K562 (cell line): Measurements from ENCODE around the gene RARRES2. TPM values are rescaled to one million over a fixed set of nuclear protein-coding genes. Genes with fewer than 3 reads are reported as not detected.
A peak's percentile ranks its signal among the peaks of the same experiment; 100 is the strongest.

ENCODE experiments used
- ARNT ChIP-seq, 2 experiments: fragments of 450-650 bp; IDR thresholded peaks; 2 replicates each; pipeline ENCODE4 v1.6.1; 2016; ENCODE audit warnings: mild to moderate bottlenecking in 1 of 2
- BCOR ChIP-seq: fragments of 450-650 bp; IDR thresholded peaks from 2 replicates; pipeline ENCODE4 v1.6.1; 2016
- HNRNPK ChIP-seq: fragments of 200-400 bp; formaldehyde crosslinking; IDR thresholded peaks from one replicate; pipeline ENCODE4 v1.6.1; 2018; ENCODE audit warnings: mild to moderate bottlenecking, low read depth, low read length; ENCODE audit not compliant: poor library complexity, severe bottlenecking
- KDM4B ChIP-seq, 2 experiments: fragments of 450-650 bp in 1 of 2; sonication (generic) in 1 of 2; IDR thresholded peaks; 2 replicates each; pipeline ENCODE4 v1.6.1; 2016 to 2017; ENCODE audit warnings: borderline replicate concordance in 2 of 2, antibody characterized with exemption in 1 of 2, low read depth in 1 of 2, mild to moderate bottlenecking in 1 of 2
- MAFK ChIP-seq: IDR thresholded peaks from 2 replicates; pipeline ENCODE4 v1.6.1; 2011; ENCODE audit warnings: low read length, improper control_type of control experiment
- MIER1 ChIP-seq: fragments of 450-650 bp; IDR thresholded peaks from 2 replicates; pipeline ENCODE4 v1.6.1; 2016; ENCODE audit warnings: antibody characterized with exemption, mild to moderate bottlenecking, low read depth
- PHF21A ChIP-seq: fragments of 450-650 bp; IDR thresholded peaks from 2 replicates; pipeline ENCODE4 v1.6.1; 2017; ENCODE audit warnings: low read depth, borderline replicate concordance
- RBM25 ChIP-seq: fragments of 200-400 bp; formaldehyde crosslinking; IDR thresholded peaks from 2 replicates; pipeline ENCODE4 v1.6.1; 2018; ENCODE audit warnings: low read length, low read depth, moderate library complexity; ENCODE audit not compliant: severe bottlenecking
- TAF1 ChIP-seq: IDR thresholded peaks from 2 replicates; pipeline ENCODE4 v1.6.1; 2011; ENCODE audit warnings: mild to moderate bottlenecking, low read length, moderate library complexity; ENCODE audit not compliant: insufficient read depth, control insufficient read depth, severe bottlenecking; ENCODE audit errors: extremely low read depth
- TARDBP ChIP-seq: fragments of 450-650 bp; IDR thresholded peaks from 2 replicates; pipeline ENCODE4 v1.6.1; 2016
- TSC22D4 ChIP-seq: fragments of 450-650 bp; IDR thresholded peaks from 2 replicates; pipeline ENCODE4 v1.6.1; 2016; ENCODE audit warnings: missing genetic modification characterization, missing biosample characterization, control low read depth
- ZBTB1 ChIP-seq: sonication (generic); formaldehyde crosslinking; IDR thresholded peaks from 2 replicates; pipeline ENCODE4 v1.8.1; 2023; ENCODE audit warnings: missing genetic modification reagents, low read depth, mild to moderate bottlenecking, borderline replicate concordance
- ZNF140 ChIP-seq: fragments of 250-450 bp; sonication (Bioruptor Pico); IDR thresholded peaks from 2 replicates; pipeline ENCODE4 v1.8.0; 2021; ENCODE audit warnings: moderate library complexity, mild to moderate bottlenecking, inconsistent platforms
- polyA plus RNA-seq, 8 experiments: library from polyadenylated mRNA; depleted of rRNA in 4 of 8; stranded (reverse) in 5 of 8; unstranded in 3 of 8; fragments of >200 nt; fragmentation: Nextera tagmentation in 2 of 8; fragmentation: Illumina TruSeq in 1 of 8; extraction: Ambion mirVana in 2 of 8; extraction: Trizol in 1 of 8; gene quantifications; 2 replicates each; pipeline versions ENCODE4 v1.2.1 to v1.2.3, GENCODE V29; 2011 to 2014; ENCODE audit warnings: inconsistent platforms in 1 of 8, missing spikeins in 1 of 8
- total RNA-seq, 7 experiments: library from RNA; depleted of rRNA in 6 of 7; stranded (reverse); fragments of >200 nt in 6 of 7; fragmentation: Illumina TruSeq in 2 of 7; extraction: Trizol in 2 of 7; gene quantifications; 2 replicates each; pipeline versions ENCODE4 v1.2.1 to v1.2.3, GENCODE V29; 2011 to 2021; ENCODE audit warnings: low replicate concordance in 1 of 7
- TF ChIP-seq, protein P1 (sequence below): sonication (generic); formaldehyde crosslinking; IDR thresholded peaks from 2 replicates; pipeline ENCODE4 v1.8.0; 2022; ENCODE audit warnings: missing genetic modification reagents, mild to moderate bottlenecking, moderate library complexity, borderline replicate concordance
- TF ChIP-seq, protein P2 (sequence below): fragments of 250-450 bp; sonication (Bioruptor Pico); IDR thresholded peaks from 2 replicates; pipeline ENCODE4 v1.8.0; 2022; ENCODE audit warnings: moderate library complexity, mild to moderate bottlenecking, inconsistent platforms
- TF ChIP-seq, protein P3 (sequence below): sonication (generic); IDR thresholded peaks from 2 replicates; pipeline ENCODE4 v1.6.1; 2016
- TF ChIP-seq, protein P4 (sequence below): IDR thresholded peaks from 2 replicates; pipeline ENCODE4 v1.6.1; 2011; ENCODE audit warnings: borderline replicate concordance, low read depth, mild to moderate bottlenecking, moderate library complexity, low read length; ENCODE audit not compliant: insufficient read depth, poor library complexity, severe bottlenecking
- TF ChIP-seq, protein P5 (sequence below): fragments of 450-650 bp; IDR thresholded peaks from 2 replicates; pipeline ENCODE4 v1.7.1; 2018; ENCODE audit warnings: mild to moderate bottlenecking, low read depth; ENCODE audit not compliant: partially characterized antibody
- TF ChIP-seq, protein P6 (sequence below), 2 experiments: fragments of 450-650 bp in 1 of 2; sonication (generic) in 1 of 2; formaldehyde crosslinking; conservative IDR thresholded peaks; 2 replicates each; pipeline versions ENCODE4 v1.4.0 to v1.8.1; 2020 to 2022; ENCODE audit warnings: mild to moderate bottlenecking in 1 of 2, missing genetic modification reagents in 1 of 2

RARRES2 gene
- total and polyA plus RNA-seq, 9 of the 15 experiments (the other 6 are each of a cell fraction or from before 2014, with no cell fraction given), result 0.11 to 1.7 (median 0.23) TPM; not detected in 6

DNA sequence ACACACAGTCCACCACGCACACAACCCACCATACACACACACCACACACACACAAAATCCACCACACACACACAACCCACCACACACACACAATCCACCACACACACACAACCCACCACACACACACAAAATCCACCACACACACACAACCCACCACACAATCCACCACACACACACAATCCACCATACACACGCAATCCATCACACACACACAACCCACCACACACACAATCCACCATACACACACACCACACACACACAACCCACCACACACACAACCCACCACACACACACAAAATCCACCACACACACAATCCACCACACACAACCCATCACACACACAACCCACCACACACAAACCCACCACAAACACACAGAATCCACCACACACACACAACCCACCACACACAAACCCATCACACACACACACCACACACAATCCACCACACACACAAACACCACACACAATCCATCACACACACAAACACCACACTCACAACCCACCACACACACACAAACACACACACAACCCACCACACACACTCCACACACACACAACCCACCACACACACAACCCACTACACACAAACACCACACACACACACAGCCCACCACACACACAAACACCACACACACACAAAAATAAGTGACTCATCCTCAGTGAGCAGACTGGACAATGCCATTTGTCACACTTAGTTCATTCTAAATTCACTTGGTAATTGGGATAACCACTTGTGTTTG lies 18.4 kb upstream of the RARRES2 start (continued):
- TF ChIP-seq, protein P1, sequence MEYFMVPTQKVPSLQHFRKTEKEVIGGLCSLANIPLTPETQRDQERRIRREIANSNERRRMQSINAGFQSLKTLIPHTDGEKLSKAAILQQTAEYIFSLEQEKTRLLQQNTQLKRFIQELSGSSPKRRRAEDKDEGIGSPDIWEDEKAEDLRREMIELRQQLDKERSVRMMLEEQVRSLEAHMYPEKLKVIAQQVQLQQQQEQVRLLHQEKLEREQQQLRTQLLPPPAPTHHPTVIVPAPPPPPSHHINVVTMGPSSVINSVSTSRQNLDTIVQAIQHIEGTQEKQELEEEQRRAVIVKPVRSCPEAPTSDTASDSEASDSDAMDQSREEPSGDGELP, result no peak
- TF ChIP-seq TARDBP, result no peak
- no peak for TF ChIP-seq ZNF140 (CRISPR knock-in tag)
- TF ChIP-seq, protein P2, sequence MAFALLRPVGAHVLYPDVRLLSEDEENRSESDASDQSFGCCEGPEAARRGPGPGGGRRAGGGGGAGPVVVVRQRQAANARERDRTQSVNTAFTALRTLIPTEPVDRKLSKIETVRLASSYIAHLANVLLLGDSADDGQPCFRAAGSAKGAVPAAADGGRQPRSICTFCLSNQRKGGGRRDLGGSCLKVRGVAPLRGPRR (CRISPR knock-in tag), result no peak
- TF ChIP-seq TAF1, result no peak
- peak; percentile 29; the same call in 1 of the 2 replicates for TF ChIP-seq TSC22D4 (tag)
- TF ChIP-seq HNRNPK, result no peak
- TF ChIP-seq, protein P3, sequence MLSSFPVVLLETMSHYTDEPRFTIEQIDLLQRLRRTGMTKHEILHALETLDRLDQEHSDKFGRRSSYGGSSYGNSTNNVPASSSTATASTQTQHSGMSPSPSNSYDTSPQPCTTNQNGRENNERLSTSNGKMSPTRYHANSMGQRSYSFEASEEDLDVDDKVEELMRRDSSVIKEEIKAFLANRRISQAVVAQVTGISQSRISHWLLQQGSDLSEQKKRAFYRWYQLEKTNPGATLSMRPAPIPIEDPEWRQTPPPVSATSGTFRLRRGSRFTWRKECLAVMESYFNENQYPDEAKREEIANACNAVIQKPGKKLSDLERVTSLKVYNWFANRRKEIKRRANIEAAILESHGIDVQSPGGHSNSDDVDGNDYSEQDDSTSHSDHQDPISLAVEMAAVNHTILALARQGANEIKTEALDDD, result no peak
- TF ChIP-seq, protein P4, sequence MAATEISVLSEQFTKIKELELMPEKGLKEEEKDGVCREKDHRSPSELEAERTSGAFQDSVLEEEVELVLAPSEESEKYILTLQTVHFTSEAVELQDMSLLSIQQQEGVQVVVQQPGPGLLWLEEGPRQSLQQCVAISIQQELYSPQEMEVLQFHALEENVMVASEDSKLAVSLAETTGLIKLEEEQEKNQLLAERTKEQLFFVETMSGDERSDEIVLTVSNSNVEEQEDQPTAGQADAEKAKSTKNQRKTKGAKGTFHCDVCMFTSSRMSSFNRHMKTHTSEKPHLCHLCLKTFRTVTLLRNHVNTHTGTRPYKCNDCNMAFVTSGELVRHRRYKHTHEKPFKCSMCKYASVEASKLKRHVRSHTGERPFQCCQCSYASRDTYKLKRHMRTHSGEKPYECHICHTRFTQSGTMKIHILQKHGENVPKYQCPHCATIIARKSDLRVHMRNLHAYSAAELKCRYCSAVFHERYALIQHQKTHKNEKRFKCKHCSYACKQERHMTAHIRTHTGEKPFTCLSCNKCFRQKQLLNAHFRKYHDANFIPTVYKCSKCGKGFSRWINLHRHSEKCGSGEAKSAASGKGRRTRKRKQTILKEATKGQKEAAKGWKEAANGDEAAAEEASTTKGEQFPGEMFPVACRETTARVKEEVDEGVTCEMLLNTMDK, result no peak
- TF ChIP-seq KDM4B (IDR thresholded peaks at IDR 0.05; ENCODE audit: borderline replicate concordance in 2 of 2, low read depth in 1 of 2), result no peak
- peak in 1 of 2 experiments; percentile 26; a peak in 1 of 4 replicates for TF ChIP-seq ARNT (IDR thresholded peaks at IDR 0.05)
- TF ChIP-seq MAFK, result no peak
- TF ChIP-seq RBM25, result no peak
- peak; percentile 54; the same call in 1 of the 2 replicates for TF ChIP-seq PHF21A
- TF ChIP-seq MIER1, result 0 out of 2 replicates have a peak, but pooled peaks have one; percentile 21
- TF ChIP-seq BCOR, result peak; percentile 58
- TF ChIP-seq, protein P5, sequence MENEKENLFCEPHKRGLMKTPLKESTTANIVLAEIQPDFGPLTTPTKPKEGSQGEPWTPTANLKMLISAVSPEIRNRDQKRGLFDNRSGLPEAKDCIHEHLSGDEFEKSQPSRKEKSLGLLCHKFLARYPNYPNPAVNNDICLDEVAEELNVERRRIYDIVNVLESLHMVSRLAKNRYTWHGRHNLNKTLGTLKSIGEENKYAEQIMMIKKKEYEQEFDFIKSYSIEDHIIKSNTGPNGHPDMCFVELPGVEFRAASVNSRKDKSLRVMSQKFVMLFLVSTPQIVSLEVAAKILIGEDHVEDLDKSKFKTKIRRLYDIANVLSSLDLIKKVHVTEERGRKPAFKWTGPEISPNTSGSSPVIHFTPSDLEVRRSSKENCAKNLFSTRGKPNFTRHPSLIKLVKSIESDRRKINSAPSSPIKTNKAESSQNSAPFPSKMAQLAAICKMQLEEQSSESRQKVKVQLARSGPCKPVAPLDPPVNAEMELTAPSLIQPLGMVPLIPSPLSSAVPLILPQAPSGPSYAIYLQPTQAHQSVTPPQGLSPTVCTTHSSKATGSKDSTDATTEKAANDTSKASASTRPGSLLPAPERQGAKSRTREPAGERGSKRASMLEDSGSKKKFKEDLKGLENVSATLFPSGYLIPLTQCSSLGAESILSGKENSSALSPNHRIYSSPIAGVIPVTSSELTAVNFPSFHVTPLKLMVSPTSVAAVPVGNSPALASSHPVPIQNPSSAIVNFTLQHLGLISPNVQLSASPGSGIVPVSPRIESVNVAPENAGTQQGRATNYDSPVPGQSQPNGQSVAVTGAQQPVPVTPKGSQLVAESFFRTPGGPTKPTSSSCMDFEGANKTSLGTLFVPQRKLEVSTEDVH, result no peak
- TF ChIP-seq ZBTB1, result no peak
- TF ChIP-seq, protein P6, sequence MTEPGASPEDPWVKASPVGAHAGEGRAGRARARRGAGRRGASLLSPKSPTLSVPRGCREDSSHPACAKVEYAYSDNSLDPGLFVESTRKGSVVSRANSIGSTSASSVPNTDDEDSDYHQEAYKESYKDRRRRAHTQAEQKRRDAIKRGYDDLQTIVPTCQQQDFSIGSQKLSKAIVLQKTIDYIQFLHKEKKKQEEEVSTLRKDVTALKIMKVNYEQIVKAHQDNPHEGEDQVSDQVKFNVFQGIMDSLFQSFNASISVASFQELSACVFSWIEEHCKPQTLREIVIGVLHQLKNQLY (CRISPR knock-in tag; conservative IDR thresholded peaks at IDR 0.05), result no peak
